Gastrocnemius medialis (tissue), 4 donors: ENCODE results near the gene GRAMD2B.

Experiments
- CTCF ChIP-seq, 5 experiments: fragments of 450-650 bp in 3 of 5; fragments of 200-600 bp in 2 of 5; sonication (generic) in 2 of 5; IDR thresholded peaks in 4 of 5; conservative IDR thresholded peaks in 1 of 5; 1 replicate in 4 of 5; 2 replicates in 1 of 5; pipeline ENCODE4 v1.5.1; 2016 to 2019; ENCODE audit warnings: antibody characterized with exemption in 5 of 5, mild to moderate bottlenecking in 3 of 5, moderate library complexity in 3 of 5
- POLR2A ChIP-seq, 2 donors: fragments of 450-650 bp; IDR thresholded peaks; one replicate each; pipeline ENCODE4 v1.6.1; 2017; ENCODE audit warnings: antibody characterized with exemption in 2 of 2, mild to moderate bottlenecking in 2 of 2, moderate library complexity in 2 of 2

- TF ChIP-seq CTCF (IDR thresholded peaks at IDR 0.05 in 4 of 5, conservative IDR thresholded peaks at IDR 0.05 in 1 of 5) = no peak
- no peak for TF ChIP-seq POLR2A (IDR thresholded peaks at IDR 0.05)
Measured at GRCh38 chr5:126446498-126447224, 23.5 kb downstream of the GRAMD2B start.
